ENCODE measurements around the gene PLK1. TPM values are rescaled to one million over a fixed set of nuclear protein-coding genes. Genes with fewer than 3 reads are reported as not detected.
"Not testable (repeated sequence)": the region's sequence is repeated elsewhere in the genome, so short reads cannot be mapped to it uniquely, and the experiment has no call there.

Gene PLK1
- polyA plus RNA-seq, 1 donor = 13.0 TPM

DNA sequence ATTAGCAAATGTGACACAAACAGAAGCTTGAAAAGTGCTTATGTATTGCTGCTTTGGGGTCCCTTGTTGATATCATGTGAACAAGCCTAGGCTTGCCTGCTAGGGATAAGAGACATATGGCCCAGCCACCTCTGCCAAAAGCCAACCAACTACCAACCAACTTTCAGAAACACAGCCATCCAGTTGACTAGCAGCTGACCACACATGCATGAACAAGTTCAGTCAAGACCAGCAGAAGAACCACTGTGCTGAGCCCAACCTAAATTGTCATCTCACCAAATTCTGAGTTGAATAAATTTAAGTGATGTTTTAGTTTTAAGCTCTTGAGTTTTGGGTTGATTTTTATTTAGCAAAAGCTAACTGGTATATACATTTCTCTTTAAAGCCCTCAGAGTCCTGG is 30.8 kb downstream of the PLK1 start:
- Histone ChIP-seq H3K27ac (ENCODE audit: low read length) (no peak overlapping the region), H3K4me1 (ENCODE audit: control insufficient read depth, insufficient read depth, low read length) (peaks cover 5% of the 10 kb centered on the region), H3K9me3 (ENCODE audit: control insufficient read depth, low read depth, low read length) (no peaks in the 10 kb centered on the region), H3K36me3 (ENCODE audit: control insufficient read depth, insufficient read depth, low read length) (no peaks in the 10 kb centered on the region), H3K27me3 (ENCODE audit: control insufficient read depth, insufficient read depth, low read length) (peaks cover 27% of the 10 kb centered on the region), H3K4me3 (ENCODE audit: low read length) (no peak overlapping the region)
- DNase-seq = no peak

DNA sequence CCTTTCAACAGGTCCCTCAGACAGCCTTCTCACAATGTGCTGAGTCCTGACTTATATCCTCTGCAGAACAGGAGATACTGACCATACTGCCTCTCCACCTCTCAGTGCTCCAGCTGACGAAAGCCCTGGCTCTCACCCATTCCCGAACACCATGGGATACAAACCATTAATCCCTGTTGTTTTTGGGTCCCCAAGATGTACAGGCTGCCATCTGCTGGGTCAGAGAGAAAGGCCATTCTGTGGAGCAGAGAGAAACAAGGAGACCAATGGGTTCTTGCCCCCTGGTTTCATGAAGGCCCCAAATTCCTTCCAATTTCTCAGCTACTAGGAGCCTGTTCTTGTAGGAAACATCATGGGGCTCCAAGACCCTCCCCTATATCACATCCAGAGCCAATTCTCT is 31.3 kb downstream of the PLK1 start:
- no peaks in the 10 kb centered on the region for H3K9me3 ChIP-seq (ENCODE audit: control insufficient read depth, low read depth, low read length)
- WGBS (ENCODE audit: insufficient coverage, low lambda C conversion rate) = no CpG with 5 or more reads among the region's 2 CpGs
- no peak overlapping the region for H3K27ac ChIP-seq (ENCODE audit: low read length)
- peaks cover 5% of the 10 kb centered on the region for H3K4me1 ChIP-seq (ENCODE audit: control insufficient read depth, insufficient read depth, low read length)
- DNase-seq = no peak
- no peak overlapping the region for H3K4me3 ChIP-seq (ENCODE audit: low read length)
- no peaks in the 10 kb centered on the region for H3K36me3 ChIP-seq (ENCODE audit: control insufficient read depth, insufficient read depth, low read length)
- peaks cover 29% of the 10 kb centered on the region for H3K27me3 ChIP-seq (ENCODE audit: control insufficient read depth, insufficient read depth, low read length)

DNA sequence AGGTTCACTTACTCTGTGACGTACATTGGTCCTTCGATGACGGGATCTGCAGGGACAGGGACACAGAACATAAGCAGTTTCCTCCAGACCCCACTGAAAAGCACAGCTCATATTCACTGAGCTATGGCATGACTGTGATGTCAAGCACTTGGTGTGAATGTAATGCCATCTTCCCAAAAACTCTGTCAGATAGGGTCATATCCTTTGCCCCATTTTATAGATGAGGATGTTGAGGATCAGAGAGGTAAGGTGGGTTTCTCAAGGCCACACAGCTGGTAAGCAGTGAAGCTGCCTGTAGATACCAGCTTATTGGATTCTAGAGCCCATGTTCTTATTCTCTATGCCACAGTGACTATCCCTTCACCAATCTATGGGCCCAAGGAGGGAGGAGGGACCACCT is 31.8 kb downstream of the PLK1 start:
- no CpG with 5 or more reads among the region's 3 CpGs for WGBS (ENCODE audit: insufficient coverage, low lambda C conversion rate)
- Histone ChIP-seq H3K36me3 (ENCODE audit: control insufficient read depth, insufficient read depth, low read length) (no peaks in the 10 kb centered on the region), H3K27me3 (ENCODE audit: control insufficient read depth, insufficient read depth, low read length) (peaks cover 29% of the 10 kb centered on the region), H3K27ac (ENCODE audit: low read length) (no peak overlapping the region), H3K4me3 (ENCODE audit: low read length) (no peak overlapping the region), H3K9me3 (ENCODE audit: control insufficient read depth, low read depth, low read length) (no peaks in the 10 kb centered on the region), H3K4me1 (ENCODE audit: control insufficient read depth, insufficient read depth, low read length) (peaks cover 5% of the 10 kb centered on the region)
- no peak for DNase-seq

DNA sequence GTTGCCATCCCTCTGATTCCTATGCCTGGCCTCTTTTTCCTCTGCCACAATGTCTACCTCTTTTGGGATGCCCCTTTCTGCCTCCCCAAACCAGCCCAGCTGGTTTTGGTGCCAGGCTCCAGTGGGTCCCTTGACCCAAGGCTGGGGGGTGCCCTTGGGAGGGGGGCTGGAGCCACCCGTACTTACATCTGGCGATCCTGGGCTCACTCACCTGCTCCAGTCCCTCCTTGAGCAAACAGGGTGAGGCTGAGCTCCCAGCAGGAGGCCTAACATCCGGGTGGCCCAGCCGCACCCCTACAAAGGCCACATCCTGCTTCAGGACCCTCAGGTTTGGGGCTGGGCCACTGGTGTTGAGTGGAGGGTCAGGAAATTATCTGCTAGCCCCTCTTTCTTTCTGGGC is 33.1 kb downstream of the PLK1 start:
- H3K4me3 ChIP-seq (ENCODE audit: low read length) = no peak overlapping the region

DNA sequence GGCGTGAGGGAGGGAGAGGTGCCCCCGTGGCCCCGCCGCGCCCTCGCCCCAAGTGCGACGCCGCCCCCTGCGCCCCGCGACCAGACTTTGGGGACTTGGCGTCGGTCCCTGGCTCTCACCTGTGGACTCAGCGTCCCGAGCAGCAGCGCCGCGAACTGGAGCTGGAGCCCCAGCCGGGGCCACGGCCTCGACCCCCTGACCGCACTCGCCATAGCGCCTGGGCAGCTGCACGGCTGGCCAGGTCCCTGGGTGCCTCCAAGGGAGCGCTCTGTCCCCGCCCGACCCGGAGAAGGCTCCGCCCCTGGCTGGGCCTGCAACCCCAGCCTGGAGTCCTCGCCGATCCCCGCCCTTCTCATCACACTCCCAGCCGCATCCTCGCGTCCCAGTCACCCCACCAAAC is 34.3 kb downstream of the PLK1 start, which contains the start of gene ERN2:
Gene ERN2 (minus strand): TSS at position 247 of the 400 bp plus-strand sequence. CDS start 35 bp downstream, at position 212.
- H3K27me3 ChIP-seq (ENCODE audit: control insufficient read depth, insufficient read depth, low read length) = peaks cover 32% of the 10 kb centered on the region
- no peaks in the 10 kb centered on the region for H3K36me3 ChIP-seq (ENCODE audit: control insufficient read depth, insufficient read depth, low read length)
- no peak within 1 kb of the TSS for H3K27ac ChIP-seq (ENCODE audit: low read length)
- DNase-seq = peak in 1 of 2 donors; percentile 32
- no peaks in the 10 kb centered on the region for H3K9me3 ChIP-seq (ENCODE audit: control insufficient read depth, low read depth, low read length)
- no CpG with 5 or more reads among the region's 37 CpGs for WGBS (ENCODE audit: insufficient coverage, low lambda C conversion rate)
- no peak within 1 kb of the TSS for H3K4me3 ChIP-seq (ENCODE audit: low read length)
- peaks cover 5% of the 10 kb centered on the region for H3K4me1 ChIP-seq (ENCODE audit: control insufficient read depth, insufficient read depth, low read length)

More for the DNA sequence above, 33.1 kb downstream of the PLK1 start:
- Histone ChIP-seq H3K9me3 (ENCODE audit: control insufficient read depth, low read depth, low read length) (no peaks in the 10 kb centered on the region), H3K27me3 (ENCODE audit: control insufficient read depth, insufficient read depth, low read length) (peaks cover 29% of the 10 kb centered on the region), H3K27ac (ENCODE audit: low read length) (no peak overlapping the region), H3K4me1 (ENCODE audit: control insufficient read depth, insufficient read depth, low read length) (peaks cover 5% of the 10 kb centered on the region), H3K36me3 (ENCODE audit: control insufficient read depth, insufficient read depth, low read length) (no peaks in the 10 kb centered on the region)
- no CpG with 5 or more reads among the region's 4 CpGs for WGBS (ENCODE audit: insufficient coverage, low lambda C conversion rate)
- peak in 1 of 2 donors; percentile 61 for DNase-seq

DNA sequence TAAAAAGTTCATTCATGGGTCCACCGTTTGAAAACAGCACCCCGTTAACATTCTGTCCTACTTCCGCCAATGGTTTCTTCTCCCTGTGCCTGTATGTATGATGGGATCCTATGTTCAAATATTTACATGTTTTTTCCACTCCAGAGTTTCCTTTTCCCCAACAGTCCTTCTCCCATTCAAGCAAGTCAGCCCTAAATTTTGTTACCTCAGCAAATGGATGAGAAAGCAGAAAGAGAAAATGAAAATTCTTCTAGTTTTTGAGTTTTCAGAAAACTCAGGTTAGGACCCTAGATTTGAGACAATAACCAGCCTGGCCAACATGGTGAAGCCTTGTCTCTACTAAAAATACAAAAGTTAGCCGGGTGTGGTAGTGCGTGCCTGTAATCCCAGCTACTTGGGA is 37.8 kb downstream of the PLK1 start:
- no peak overlapping the region for H3K27ac ChIP-seq (ENCODE audit: low read length)
- H3K27me3 ChIP-seq (ENCODE audit: control insufficient read depth, insufficient read depth, low read length) = peaks cover 31% of the 10 kb centered on the region
- H3K4me3 ChIP-seq (ENCODE audit: low read length) = no peak overlapping the region
- H3K4me1 ChIP-seq (ENCODE audit: control insufficient read depth, insufficient read depth, low read length) = peaks cover 5% of the 10 kb centered on the region
- 84% methylated on average over 3 of the region's 5 CpGs for WGBS (ENCODE audit: insufficient coverage, low lambda C conversion rate)
- DNase-seq = no peak
- no peaks in the 10 kb centered on the region for H3K9me3 ChIP-seq (ENCODE audit: control insufficient read depth, low read depth, low read length)
- no peaks in the 10 kb centered on the region for H3K36me3 ChIP-seq (ENCODE audit: control insufficient read depth, insufficient read depth, low read length)

DNA sequence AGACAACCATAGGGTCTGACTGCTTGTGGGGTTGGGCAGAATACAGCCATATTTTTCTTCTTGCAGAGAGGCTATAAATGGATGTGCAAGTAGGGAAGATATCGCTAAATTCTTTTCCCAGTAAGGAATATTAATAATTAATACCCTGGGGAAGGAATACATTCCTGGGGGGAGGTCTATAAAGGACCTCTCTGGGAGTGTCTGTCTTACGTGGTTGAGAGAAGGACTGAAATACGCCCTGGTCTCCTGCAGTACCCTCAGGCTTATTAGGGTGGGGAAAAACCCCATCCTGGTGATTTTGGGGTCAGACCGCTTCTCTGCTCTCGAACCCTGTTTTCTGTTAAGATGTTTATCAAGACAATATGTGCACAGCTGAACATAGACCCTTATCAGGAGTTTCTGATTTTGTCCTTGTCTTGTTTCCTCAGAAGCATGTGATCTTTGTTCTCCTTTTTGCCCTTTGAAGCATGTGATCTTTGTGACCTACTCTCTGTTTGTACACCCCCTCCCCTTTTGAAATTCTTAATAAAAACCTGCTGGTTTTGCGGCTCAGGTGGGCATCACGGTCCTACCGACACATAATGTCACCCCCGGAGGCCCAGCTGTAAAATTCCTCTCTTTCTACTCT is 44.0 kb downstream of the PLK1 start:
- WGBS (ENCODE audit: insufficient coverage, low lambda C conversion rate) = no CpG with 5 or more reads among the region's 9 CpGs
- H3K9me3 ChIP-seq (ENCODE audit: control insufficient read depth, low read depth, low read length); H3K36me3 ChIP-seq (ENCODE audit: control insufficient read depth, insufficient read depth, low read length); DNase-seq; H3K4me1 ChIP-seq (ENCODE audit: control insufficient read depth, insufficient read depth, low read length); H3K4me3 ChIP-seq (ENCODE audit: low read length); H3K27ac ChIP-seq (ENCODE audit: low read length); H3K27me3 ChIP-seq (ENCODE audit: control insufficient read depth, insufficient read depth, low read length): not testable (repeated sequence)

DNA sequence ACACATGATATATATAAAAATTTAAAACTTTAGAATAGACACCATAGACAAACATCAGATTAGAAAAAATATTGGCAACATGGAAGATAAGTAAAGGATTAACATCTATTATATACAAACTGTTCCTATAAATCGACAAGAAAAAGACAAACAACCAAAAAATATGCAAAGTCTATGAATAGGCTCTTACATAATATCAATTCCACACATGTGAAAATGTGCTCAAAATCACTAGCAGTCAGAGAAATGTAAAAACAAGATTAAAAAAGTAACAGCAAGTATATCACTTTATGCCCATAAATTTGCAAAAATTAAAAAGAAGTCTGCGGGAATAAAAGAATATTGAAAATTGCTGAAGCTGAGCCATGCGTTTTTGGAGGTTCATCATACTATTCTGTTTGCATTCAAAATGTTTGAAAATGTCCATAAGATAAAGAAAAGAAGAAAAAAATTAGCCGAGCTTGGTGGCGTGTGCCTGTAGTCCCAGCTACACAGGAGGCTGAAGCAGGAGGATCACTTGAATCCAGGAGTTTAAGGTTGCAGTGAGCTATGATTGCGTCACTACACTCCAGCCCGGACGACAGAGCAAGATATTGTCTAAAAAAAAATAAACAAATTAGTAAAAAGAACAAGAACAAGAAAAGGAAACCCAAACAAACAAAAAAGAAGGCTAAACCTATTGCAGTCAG is 45.6 kb downstream of the PLK1 start:
- WGBS (ENCODE audit: insufficient coverage, low lambda C conversion rate) = 87% methylated on average over 6 of the region's 8 CpGs
- no peaks in the 10 kb centered on the region for H3K27me3 ChIP-seq (ENCODE audit: control insufficient read depth, insufficient read depth, low read length)
- no peak for DNase-seq
- no peak overlapping the region for H3K4me3 ChIP-seq (ENCODE audit: low read length)
- H3K9me3 ChIP-seq (ENCODE audit: control insufficient read depth, low read depth, low read length) = no peaks in the 10 kb centered on the region
- no peak overlapping the region for H3K27ac ChIP-seq (ENCODE audit: low read length)
- no peaks in the 10 kb centered on the region for H3K36me3 ChIP-seq (ENCODE audit: control insufficient read depth, insufficient read depth, low read length)
- no peaks in the 10 kb centered on the region for H3K4me1 ChIP-seq (ENCODE audit: control insufficient read depth, insufficient read depth, low read length)

DNA sequence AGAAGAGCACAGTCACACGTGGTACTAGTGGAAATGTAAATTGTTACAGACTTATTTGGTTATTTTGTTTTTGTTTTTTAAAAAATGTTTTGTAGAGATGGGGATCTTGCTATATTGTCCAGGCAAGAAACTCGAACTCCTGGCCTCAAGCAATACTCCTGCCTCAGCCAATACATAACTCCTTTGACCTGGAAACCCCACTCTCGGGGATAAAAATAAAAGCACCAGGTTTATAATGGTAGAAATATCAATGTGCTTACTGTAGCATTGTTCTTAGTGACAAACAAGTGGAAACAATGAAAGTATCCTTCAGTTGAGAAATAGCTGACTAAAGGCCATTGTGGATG is 46.1 kb downstream of the PLK1 start:
- Histone ChIP-seq H3K36me3 (ENCODE audit: control insufficient read depth, insufficient read depth, low read length) (no peaks in the 10 kb centered on the region), H3K27ac (ENCODE audit: low read length) (no peak overlapping the region), H3K9me3 (ENCODE audit: control insufficient read depth, low read depth, low read length) (no peaks in the 10 kb centered on the region), H3K27me3 (ENCODE audit: control insufficient read depth, insufficient read depth, low read length) (no peaks in the 10 kb centered on the region), H3K4me1 (ENCODE audit: control insufficient read depth, insufficient read depth, low read length) (no peaks in the 10 kb centered on the region), H3K4me3 (ENCODE audit: low read length) (no peak overlapping the region)
- WGBS (ENCODE audit: insufficient coverage, low lambda C conversion rate) = 40% methylated on average over 1 of the region's 3 CpGs
- no peak for DNase-seq

DNA sequence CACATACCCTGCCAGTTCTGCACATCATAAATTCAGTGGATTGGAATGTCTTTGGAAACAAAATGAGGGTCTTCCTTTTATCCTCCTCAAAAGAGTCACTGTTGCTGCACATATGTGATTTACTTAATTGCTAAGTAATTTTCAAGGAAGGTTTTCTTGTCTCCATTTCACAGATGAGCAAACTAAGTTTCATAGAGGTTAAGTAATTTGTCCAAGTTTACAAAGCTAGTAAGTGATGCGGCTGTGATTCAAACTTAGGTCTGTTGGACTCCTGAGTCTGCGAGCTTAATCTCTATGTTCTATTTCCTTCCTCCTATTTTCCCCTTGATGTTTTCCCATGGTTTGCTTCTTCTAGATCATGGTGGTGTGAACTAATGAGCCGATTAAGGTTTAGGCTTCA is 48.0 kb downstream of the PLK1 start:
- DNase-seq = no peak
- Histone ChIP-seq H3K4me1 (ENCODE audit: control insufficient read depth, insufficient read depth, low read length) (no peaks in the 10 kb centered on the region), H3K27me3 (ENCODE audit: control insufficient read depth, insufficient read depth, low read length) (no peaks in the 10 kb centered on the region), H3K27ac (ENCODE audit: low read length) (no peak overlapping the region), H3K36me3 (ENCODE audit: control insufficient read depth, insufficient read depth, low read length) (no peaks in the 10 kb centered on the region), H3K4me3 (ENCODE audit: low read length) (no peak overlapping the region), H3K9me3 (ENCODE audit: control insufficient read depth, low read depth, low read length) (no peaks in the 10 kb centered on the region)
- WGBS (ENCODE audit: insufficient coverage, low lambda C conversion rate) = 100% methylated on average over 1 of the region's 3 CpGs

DNA sequence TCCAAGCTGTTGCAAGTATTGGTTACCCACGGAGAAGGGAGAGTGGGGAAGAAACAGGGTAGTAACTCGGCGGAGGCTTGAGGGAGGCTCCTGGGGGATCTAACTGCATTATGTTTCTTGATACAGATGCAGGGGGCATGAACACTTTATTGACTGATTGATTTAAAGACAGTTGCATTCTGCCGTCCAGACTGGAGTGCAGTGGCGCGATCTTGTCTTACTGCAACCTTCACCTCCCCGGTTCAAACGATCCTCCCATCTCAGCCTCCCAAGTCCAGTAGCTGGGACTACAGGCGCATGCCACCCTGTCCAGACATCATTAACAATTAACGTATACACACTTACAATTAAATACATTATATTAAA is 49.4 kb downstream of the PLK1 start:
- no peak for DNase-seq
- no CpG with 5 or more reads among the region's 10 CpGs for WGBS (ENCODE audit: insufficient coverage, low lambda C conversion rate)
- Histone ChIP-seq H3K9me3 (ENCODE audit: control insufficient read depth, low read depth, low read length) (no peaks in the 10 kb centered on the region), H3K27ac (ENCODE audit: low read length) (no peak overlapping the region), H3K27me3 (ENCODE audit: control insufficient read depth, insufficient read depth, low read length) (no peaks in the 10 kb centered on the region), H3K4me1 (ENCODE audit: control insufficient read depth, insufficient read depth, low read length) (no peaks in the 10 kb centered on the region), H3K36me3 (ENCODE audit: control insufficient read depth, insufficient read depth, low read length) (no peaks in the 10 kb centered on the region), H3K4me3 (ENCODE audit: low read length) (no peak overlapping the region)
